OCI-LY3 (cell line): ENCODE data around the gene ARID5B.

Experiments
- H2AFZ ChIP-seq: fragments of 200-600, 300-600 bp; shearing (Covaris generic); 2 replicates; pipeline ENCODE4 v1.6.0; 2014; ENCODE audit warnings: antibody characterized with exemption, low read depth, low read length
- H3K27ac ChIP-seq: fragments of 200-600, 300-600 bp; sonication (generic); 2 replicates; pipeline ENCODE4 v1.5.1; 2014; ENCODE audit warnings: mild to moderate bottlenecking, low read length, moderate library complexity, mixed read lengths
- H3K27me3 ChIP-seq: fragments of 200-600, 300-600 bp; sonication (generic); 2 replicates; pipeline ENCODE4 v1.6.1; 2014; ENCODE audit warnings: low read depth, low read length, mixed read lengths
- H3K36me3 ChIP-seq: fragments of 200-600, 300-600 bp; sonication (generic); replicated peaks from 2 replicates; pipeline ENCODE3; 2014; ENCODE audit warnings: low read depth, low read length, mixed read lengths
- H3K4me1 ChIP-seq: fragments of 300-600, 200-600 bp; sonication (generic); 2 replicates; pipeline ENCODE4 v1.6.1; 2014; ENCODE audit warnings: low read length, mixed read lengths
- H3K4me2 ChIP-seq: fragments of 200-600, 300-600 bp; sonication (generic); 2 replicates; pipeline ENCODE4 v1.6.1; 2014; ENCODE audit warnings: low read length, mixed read lengths
- H3K4me3 ChIP-seq: fragments of 300-600, 200-600 bp; sonication (generic); 2 replicates; pipeline ENCODE4 v1.5.1; 2014; ENCODE audit warnings: antibody characterized with exemption, mild to moderate bottlenecking, low read length, moderate library complexity
- H3K79me2 ChIP-seq: fragments of 300-600, 200-600 bp; shearing (Covaris generic); 2 replicates; pipeline ENCODE4 v1.6.1; 2014; ENCODE audit warnings: mild to moderate bottlenecking, low read length, mixed read lengths
- H3K9ac ChIP-seq: fragments of 300-600, 200-600 bp; shearing (Covaris generic); 2 replicates; pipeline ENCODE4 v1.6.0; 2014; ENCODE audit warnings: mild to moderate bottlenecking, low read length, moderate library complexity
- H3K9me3 ChIP-seq: fragments of 200-600, 300-600 bp; shearing (Covaris generic); 2 replicates; pipeline ENCODE4 v1.6.1; 2014; ENCODE audit warnings: low read length, mixed read lengths; ENCODE audit not compliant: insufficient read depth
- H4K20me1 ChIP-seq: fragments of 200-600, 300-600 bp; sonication (generic); 2 replicates; pipeline ENCODE4 v1.6.1; 2016; ENCODE audit warnings: low read length, mixed read lengths; ENCODE audit not compliant: insufficient read depth
- CTCF ChIP-seq: fragments of 200-600, 300-600 bp; sonication (generic); IDR thresholded peaks from 2 replicates; pipeline ENCODE4 v1.5.1; 2014; ENCODE audit warnings: antibody characterized with exemption, low read length, low read depth
- EZH2phosphoT487 ChIP-seq: fragments of 200-600 bp; shearing (Covaris generic); IDR thresholded peaks from 2 replicates; pipeline ENCODE4 v1.6.1; 2018; ENCODE audit warnings: antibody characterized with exemption, mixed run types, low read depth

Gene ARID5B

GRCh38 chr10:62076891-62077290 lies 175.4 kb downstream of the ARID5B start:
- Histone ChIP-seq H3K4me3 (no peak overlapping the region), H3K79me2 (peaks cover 9% of the 10 kb centered on the region), H3K9me3 (no peaks in the 10 kb centered on the region), H3K27ac (0 out of 2 replicates have a peak overlapping the region, but pooled peaks have one; percentile 11), H3K4me2 (peak overlapping the region; percentile 9; the same call in 1 of the 2 replicates), H2AFZ (no peak overlapping the region), H3K27me3 (no peaks in the 10 kb centered on the region), H4K20me1 (no peaks in the 10 kb centered on the region), H3K9ac (no peak overlapping the region), H3K4me1 (peaks cover 54% of the 10 kb centered on the region), H3K36me3 (peaks cover 32% of the 10 kb centered on the region)
- TF ChIP-seq CTCF (peak; percentile 30), EZH2phosphoT487 (no peak)

- peaks cover 60% of the 10 kb centered on the region for H3K4me1 ChIP-seq
- H3K9ac ChIP-seq: no peak overlapping the region
- peaks cover 9% of the 10 kb centered on the region for H3K79me2 ChIP-seq
These were observed 176.0 kb downstream of the ARID5B start for GRCh38 chr10:62077330-62078015.

GRCh38 chr10:62079885-62080559 lies 178.5 kb downstream of the ARID5B start:
- H3K9me3 ChIP-seq: no peaks in the 10 kb centered on the region
- TF ChIP-seq EZH2phosphoT487 (no peak), CTCF (no peak)
- H3K79me2 ChIP-seq: peaks cover 9% of the 10 kb centered on the region
- peak overlapping the region; percentile 75 for H3K4me2 ChIP-seq
- peaks cover 85% of the 10 kb centered on the region for H3K4me1 ChIP-seq
- peak overlapping the region; percentile 97 for H3K27ac ChIP-seq
- H2AFZ ChIP-seq: no peak overlapping the region
- H3K27me3 ChIP-seq: no peaks in the 10 kb centered on the region
- H4K20me1 ChIP-seq: no peaks in the 10 kb centered on the region
- peak overlapping the region; percentile 47 for H3K4me3 ChIP-seq
- peak overlapping the region; percentile 70 for H3K9ac ChIP-seq
- peaks cover 20% of the 10 kb centered on the region for H3K36me3 ChIP-seq

More at GRCh38 chr10:62077330-62078015, 176.0 kb downstream of the ARID5B start:
- H3K4me3 ChIP-seq: no peak overlapping the region
- H3K36me3 ChIP-seq: peaks cover 27% of the 10 kb centered on the region
- H3K4me2 ChIP-seq: peak overlapping the region; percentile 9; the same call in 1 of the 2 replicates
- H4K20me1 ChIP-seq: no peaks in the 10 kb centered on the region
- no peaks in the 10 kb centered on the region for H3K9me3 ChIP-seq
- H2AFZ ChIP-seq: no peak overlapping the region
- TF ChIP-seq CTCF (no peak), EZH2phosphoT487 (no peak)
- H3K27me3 ChIP-seq: no peaks in the 10 kb centered on the region
- 0 out of 2 replicates have a peak overlapping the region, but pooled peaks have one; percentile 11 for H3K27ac ChIP-seq

- no peak overlapping the region for H2AFZ ChIP-seq
- peaks cover 94% of the 10 kb centered on the region for H3K4me1 ChIP-seq
- peak overlapping the region; percentile 70 for H3K9ac ChIP-seq
- H3K36me3 ChIP-seq: peaks cover 21% of the 10 kb centered on the region
- H3K4me3 ChIP-seq: 0 out of 2 replicates have a peak overlapping the region, but pooled peaks have one; percentile 18
- H4K20me1 ChIP-seq: no peaks in the 10 kb centered on the region
- no peaks in the 10 kb centered on the region for H3K9me3 ChIP-seq
- peak overlapping the region; percentile 97 for H3K27ac ChIP-seq
- H3K79me2 ChIP-seq: peaks cover 9% of the 10 kb centered on the region
- no peaks in the 10 kb centered on the region for H3K27me3 ChIP-seq
- peak overlapping the region; percentile 75 for H3K4me2 ChIP-seq
- TF ChIP-seq EZH2phosphoT487 (no peak), CTCF (no peak)
These were observed 179.4 kb downstream of the ARID5B start for GRCh38 chr10:62080905-62081304.
